ENCODE data around the gene TMEM150A.
"Not testable (repeated sequence)": the region's sequence is repeated elsewhere in the genome, so short reads cannot be mapped to it uniquely, and the experiment has no call there.

GRCh38 chr2:85592299-85592698 is 10.2 kb downstream of the TMEM150A start:
- TF ChIP-seq CTCF (conservative IDR thresholded peaks at IDR 0.05; ENCODE audit: low read depth, low read length); POLR2A (IDR thresholded peaks at IDR 0.05; ENCODE audit: low read depth, low read length); SMC3 (IDR thresholded peaks at IDR 0.05; ENCODE audit: low read depth, low read length); CEBPB (IDR thresholded peaks at IDR 0.05; ENCODE audit: low read depth, low read length); RCOR1 (IDR thresholded peaks at IDR 0.05; ENCODE audit: insufficient replicate concordance, low read length): not testable (repeated sequence)

Measured in IMR-90 (cell line).